IMR-90 (cell line): ENCODE measurements around the gene GRID1. TPM values are rescaled to one million over a fixed set of nuclear protein-coding genes. Genes with fewer than 3 reads are reported as not detected.

Experiments used
- ATAC-seq: fragments of 200-7000 bp; cut with Tn5 transposase; 2 replicates; pipeline ENCODE4 v1.9.1; 2020; ENCODE audit warnings: low read depth, mild to moderate bottlenecking, moderate library complexity
- BruUV-seq: library from RNA; stranded (reverse); fragments of 400-500 nt; replicated peaks from 2 replicates; lab custom pipeline; 2021; lab: Mats Ljungman, UMichigan
- CTCF ChIA-PET: fragments of 300-600 bp; formaldehyde crosslinking; extraction: SDS; loops from one replicate; lab custom pipeline; 2021; ENCODE audit warnings: antibody characterized with exemption; lab: Yijun Ruan, JAX
- POLR2A ChIA-PET: fragments of 300-600 bp; sonication (Branson Sonifier 250); formaldehyde crosslinking; loops from one replicate; lab custom pipeline; 2022; ENCODE audit warnings: antibody characterized with exemption; ENCODE audit not compliant: unreplicated experiment; lab: Charles Lee
- DNase-seq: peaks from one replicate; pipeline ENCODE4 v3.0.0; 2013
- H2AFZ ChIP-seq: replicated peaks from 2 replicates; pipeline ENCODE3; 2013; ENCODE audit warnings: low read length, mild to moderate bottlenecking; ENCODE audit not compliant: poor library complexity
- H2AK5ac ChIP-seq: 2 replicates; pipeline ENCODE4 v1.6.1; 2013; ENCODE audit warnings: low read depth, low read length, inconsistent platforms
- H2AK9ac ChIP-seq: replicated peaks from 2 replicates; pipeline ENCODE3; 2013; ENCODE audit warnings: mild to moderate bottlenecking, low read depth, low read length, moderate library complexity; ENCODE audit not compliant: poor library complexity
- H2BK120ac ChIP-seq: 2 replicates; pipeline ENCODE4 v1.6.1; 2013; ENCODE audit warnings: low read depth, low read length, inconsistent platforms
- H2BK15ac ChIP-seq: 3 replicates; pipeline ENCODE4 v1.6.1; 2013; ENCODE audit warnings: low read depth, low read length, inconsistent platforms
- H2BK20ac ChIP-seq: 2 replicates; pipeline ENCODE4 v1.6.1; 2013; ENCODE audit warnings: low read depth, mild to moderate bottlenecking, inconsistent platforms, low read length, moderate library complexity
- H2BK5ac ChIP-seq: 2 replicates; pipeline ENCODE4 v1.6.1; 2013; ENCODE audit warnings: mild to moderate bottlenecking, low read depth, low read length, inconsistent platforms; ENCODE audit not compliant: poor library complexity, severe bottlenecking
- H3K14ac ChIP-seq: replicated peaks from 2 replicates; pipeline ENCODE4 v1.6.1; 2013; ENCODE audit warnings: low read depth, low read length, inconsistent platforms
- H3K18ac ChIP-seq: 2 replicates; pipeline ENCODE4 v1.6.1; 2013; ENCODE audit warnings: low read depth, low read length, control low read depth
- H3K23ac ChIP-seq: 2 replicates; pipeline ENCODE4 v1.6.1; 2013; ENCODE audit warnings: low read depth, low read length, inconsistent platforms
- H3K27ac ChIP-seq: 2 replicates; pipeline ENCODE4 v1.5.1; 2013; ENCODE audit warnings: mild to moderate bottlenecking, control low read depth, low read length; ENCODE audit not compliant: insufficient read depth
- H3K27me3 ChIP-seq: 2 replicates; pipeline ENCODE4 v1.6.1; 2013; ENCODE audit warnings: low read length; ENCODE audit not compliant: control insufficient read depth, insufficient read depth
- H3K36me3 ChIP-seq: 2 replicates; pipeline ENCODE4 v1.6.1; 2013; ENCODE audit warnings: low read length, mixed read lengths; ENCODE audit not compliant: control insufficient read depth, insufficient read depth
- H3K4ac ChIP-seq: 2 replicates; pipeline ENCODE4 v1.6.1; 2013; ENCODE audit warnings: low read depth, low read length, inconsistent platforms
- H3K4me1 ChIP-seq: 2 replicates; pipeline ENCODE4 v1.6.1; 2013; ENCODE audit warnings: low read length, mixed read lengths; ENCODE audit not compliant: control insufficient read depth, insufficient read depth
- H3K4me2 ChIP-seq: 2 replicates; pipeline ENCODE4 v1.6.1; 2013; ENCODE audit warnings: low read depth, mild to moderate bottlenecking, control low read depth, low read length, moderate library complexity
- H3K4me3 ChIP-seq: 2 replicates; pipeline ENCODE4 v1.5.1; 2013; ENCODE audit warnings: low read depth, mild to moderate bottlenecking, control low read depth, low read length, moderate library complexity; ENCODE audit not compliant: insufficient read depth
- H3K56ac ChIP-seq: 2 replicates; pipeline ENCODE4 v1.6.1; 2013; ENCODE audit warnings: low read length, inconsistent platforms; ENCODE audit not compliant: insufficient read depth; ENCODE audit errors: extremely low read depth
- H3K79me1 ChIP-seq, 2 experiments: 2 replicates each; pipeline ENCODE4 v1.6.1; 2013; ENCODE audit warnings: low read length in 2 of 2, inconsistent platforms in 1 of 2, low read depth in 1 of 2
- H3K9ac ChIP-seq: 2 replicates; pipeline ENCODE4 v1.6.1; 2013; ENCODE audit warnings: low read depth, low read length, control low read depth
- H3K9me1 ChIP-seq: 2 replicates; pipeline ENCODE4 v1.6.1; 2013; ENCODE audit warnings: low read length, inconsistent platforms; ENCODE audit not compliant: insufficient read depth
- H3K9me3 ChIP-seq: 2 replicates; pipeline ENCODE4 v1.6.1; 2013; ENCODE audit warnings: low read length; ENCODE audit not compliant: control insufficient read depth, insufficient read depth
- H4K20me1 ChIP-seq: 2 replicates; pipeline ENCODE4 v1.6.1; 2013; ENCODE audit warnings: low read length, inconsistent platforms; ENCODE audit not compliant: insufficient read depth
- H4K5ac ChIP-seq: 2 replicates; pipeline ENCODE4 v1.6.1; 2013; ENCODE audit warnings: mild to moderate bottlenecking, low read depth, low read length, control low read depth
- H4K8ac ChIP-seq, 2 experiments: 2 replicates each; pipeline ENCODE4 v1.6.1; 2013; ENCODE audit warnings: low read depth in 2 of 2, low read length in 2 of 2, control low read depth in 1 of 2, inconsistent platforms in 1 of 2
- H4K91ac ChIP-seq: 2 replicates; pipeline ENCODE4 v1.6.1; 2013; ENCODE audit warnings: low read depth, low read length, inconsistent platforms; ENCODE audit not compliant: insufficient read depth
- BHLHE40 ChIP-seq: fragments of 150-350 bp; IDR thresholded peaks from 2 replicates; pipeline ENCODE4 v1.6.1; 2016; ENCODE audit warnings: mild to moderate bottlenecking, low read depth, low read length
- CEBPB ChIP-seq: IDR thresholded peaks from 2 replicates; pipeline ENCODE4 v1.6.1; 2012; ENCODE audit warnings: low read depth, low read length, improper control_type of control experiment
- CHD1 ChIP-seq: IDR thresholded peaks from 2 replicates; pipeline ENCODE4 v1.6.1; 2012; ENCODE audit warnings: low read depth, low read length, improper control_type of control experiment
- ELK1 ChIP-seq: fragments of 150-350 bp; IDR thresholded peaks from 2 replicates; pipeline ENCODE4 v1.6.1; 2016; ENCODE audit warnings: low read depth, mild to moderate bottlenecking, low read length, moderate library complexity, borderline replicate concordance
- FOS ChIP-seq: fragments of 150-350 bp; IDR thresholded peaks from 2 replicates; pipeline ENCODE4 v1.6.1; 2016; ENCODE audit warnings: low read depth, low read length
- MAFK ChIP-seq: IDR thresholded peaks from 2 replicates; pipeline ENCODE4 v1.6.1; 2012; ENCODE audit warnings: low read depth, low read length, improper control_type of control experiment
- MAZ ChIP-seq: IDR thresholded peaks from 2 replicates; pipeline ENCODE4 v1.6.1; 2012; ENCODE audit warnings: low read depth, mild to moderate bottlenecking, low read length, improper control_type of control experiment, moderate library complexity, borderline replicate concordance
- MXI1 ChIP-seq: IDR thresholded peaks from 2 replicates; pipeline ENCODE4 v1.6.1; 2012; ENCODE audit warnings: low read depth, mild to moderate bottlenecking, low read length, moderate library complexity, borderline replicate concordance
- NFE2L2 ChIP-seq: fragments of 150-350 bp; IDR thresholded peaks from 2 replicates; pipeline ENCODE4 v1.6.1; 2016; ENCODE audit warnings: low read depth, mild to moderate bottlenecking, low read length
- POLR2A ChIP-seq: IDR thresholded peaks from 2 replicates; pipeline ENCODE4 v1.6.1; 2012; ENCODE audit warnings: mild to moderate bottlenecking, low read depth, low read length
- RAD21 ChIP-seq: IDR thresholded peaks from 2 replicates; pipeline ENCODE4 v1.6.1; 2012; ENCODE audit warnings: low read length, improper control_type of control experiment
- RCOR1 ChIP-seq: IDR thresholded peaks from 2 replicates; pipeline ENCODE4 v1.6.1; 2012; ENCODE audit warnings: mild to moderate bottlenecking, low read length, improper control_type of control experiment; ENCODE audit not compliant: insufficient replicate concordance
- RFX5 ChIP-seq: IDR thresholded peaks from 2 replicates; pipeline ENCODE4 v1.8.0; 2012; ENCODE audit warnings: low read depth, mild to moderate bottlenecking, low read length, moderate library complexity
- SMC3 ChIP-seq: fragments of 150-350 bp; IDR thresholded peaks from 2 replicates; pipeline ENCODE4 v1.6.1; 2016; ENCODE audit warnings: low read depth, mild to moderate bottlenecking, antibody characterized with exemption, low read length, moderate library complexity
- USF2 ChIP-seq: fragments of 150-350 bp; IDR thresholded peaks from 2 replicates; pipeline ENCODE4 v1.6.1; 2017; ENCODE audit warnings: mild to moderate bottlenecking, antibody characterized with exemption, low read length, low read depth
- WGBS, 2 experiments: methylation state at CpG; one replicate each; pipeline versions ENCODE4 v1.1.5 to v1.1.7; 2013; ENCODE audit warnings: missing lambda C conversion rate in 2 of 2; ENCODE audit not compliant: insufficient read length in 1 of 2; ENCODE audit errors: extremely low coverage in 2 of 2; 5-methylcytosine and 5-hydroxymethylcytosine counted together
- dilution Hi-C: fragments of 300-500 bp; cut with HindIII; formaldehyde crosslinking; loops from one replicate; pipeline ENCODE4 v1.14.3; 2018; ENCODE audit warnings: low sequenced_read_pairs; ENCODE audit not compliant: unreplicated experiment
- in situ Hi-C: fragments of 300-500 bp; cut with MboI; formaldehyde crosslinking; loops from 3 replicates; pipeline ENCODE4 v1.14.3; 2019; ENCODE audit warnings: low sequenced_read_pairs, inconsistent platforms, mixed read lengths
- intact Hi-C: fragments of 100-400 bp; cut with micrococcal nuclease; formaldehyde crosslinking; loops from 2 replicates; pipeline ENCODE4 v1.10.0; 2022
- polyA plus RNA-seq, 3 experiments: library from polyadenylated mRNA; depleted of rRNA; stranded (reverse); fragments of >200 nt; gene quantifications; 2 replicates each; pipeline ENCODE4 v1.2.3, GENCODE V29; 2012; ENCODE audit warnings: low replicate concordance in 1 of 3
- total RNA-seq: library from RNA; depleted of rRNA; stranded (reverse); fragments of >200 nt; gene quantifications from 2 replicates; pipeline ENCODE4 v1.2.3, GENCODE V29; 2012
- TF ChIP-seq, protein P1 (sequence below): conservative IDR thresholded peaks from 2 replicates; pipeline ENCODE4 v1.5.1; 2012; ENCODE audit warnings: mild to moderate bottlenecking, low read depth, low read length, improper control_type of control experiment

GRID1 gene
- total and polyA plus RNA-seq, 2 of the 4 experiments (the other 2 are of a cell fraction), result not detected

GRCh38 chr10:86163522-86164173 lies 202.9 kb downstream of the GRID1 start:
- no peak overlapping the region for H2BK120ac ChIP-seq
- H3K14ac ChIP-seq, result no peak overlapping the region
- H3K9ac ChIP-seq, result no peak overlapping the region
- POLR2A ChIA-PET, result no interaction called here
- 30% methylated on average over 5 of the region's 13 CpGs; no CpG with 5 or more reads in 1 of the 2 experiments for WGBS, 2 experiments
- ATAC-seq (no peak), DNase-seq (no peak)
- H3K4me2 ChIP-seq, result no peak overlapping the region
- H4K8ac ChIP-seq, result no peak overlapping the region
- no peak overlapping the region for H2BK5ac ChIP-seq
- no peak overlapping the region for H3K18ac ChIP-seq
- H4K20me1 ChIP-seq, result no peaks in the 10 kb centered on the region
- in situ Hi-C loops, result no loop called here
- no peak overlapping the region for H2BK15ac ChIP-seq
- TF ChIP-seq USF2 (no peak), CEBPB (no peak), MAFK (no peak), POLR2A (no peak), SMC3 (no peak), BHLHE40 (no peak), RAD21 (no peak), MXI1 (no peak), ELK1 (no peak), FOS (no peak), NFE2L2 (no peak), MAZ (no peak), CHD1 (no peak), RFX5 (no peak), RCOR1 (no peak)
- TF ChIP-seq, protein P1, sequence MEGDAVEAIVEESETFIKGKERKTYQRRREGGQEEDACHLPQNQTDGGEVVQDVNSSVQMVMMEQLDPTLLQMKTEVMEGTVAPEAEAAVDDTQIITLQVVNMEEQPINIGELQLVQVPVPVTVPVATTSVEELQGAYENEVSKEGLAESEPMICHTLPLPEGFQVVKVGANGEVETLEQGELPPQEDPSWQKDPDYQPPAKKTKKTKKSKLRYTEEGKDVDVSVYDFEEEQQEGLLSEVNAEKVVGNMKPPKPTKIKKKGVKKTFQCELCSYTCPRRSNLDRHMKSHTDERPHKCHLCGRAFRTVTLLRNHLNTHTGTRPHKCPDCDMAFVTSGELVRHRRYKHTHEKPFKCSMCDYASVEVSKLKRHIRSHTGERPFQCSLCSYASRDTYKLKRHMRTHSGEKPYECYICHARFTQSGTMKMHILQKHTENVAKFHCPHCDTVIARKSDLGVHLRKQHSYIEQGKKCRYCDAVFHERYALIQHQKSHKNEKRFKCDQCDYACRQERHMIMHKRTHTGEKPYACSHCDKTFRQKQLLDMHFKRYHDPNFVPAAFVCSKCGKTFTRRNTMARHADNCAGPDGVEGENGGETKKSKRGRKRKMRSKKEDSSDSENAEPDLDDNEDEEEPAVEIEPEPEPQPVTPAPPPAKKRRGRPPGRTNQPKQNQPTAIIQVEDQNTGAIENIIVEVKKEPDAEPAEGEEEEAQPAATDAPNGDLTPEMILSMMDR, result no peak
- no peak overlapping the region for H3K23ac ChIP-seq
- no peaks in the 10 kb centered on the region for H3K4me1 ChIP-seq
- H2AFZ ChIP-seq, result no peak overlapping the region
- H2AK9ac ChIP-seq, result no peak overlapping the region
- H3K4ac ChIP-seq, result no peak overlapping the region
- no peaks in the 10 kb centered on the region for H3K36me3 ChIP-seq
- H3K27me3 ChIP-seq, result no peaks in the 10 kb centered on the region
- no peaks in the 10 kb centered on the region for H3K79me1 ChIP-seq
- no peak overlapping the region for H3K27ac ChIP-seq
- H3K9me3 ChIP-seq, result no peaks in the 10 kb centered on the region
- no peaks in the 10 kb centered on the region for H3K9me1 ChIP-seq
- no peak overlapping the region for H3K56ac ChIP-seq
- H2AK5ac ChIP-seq, result no peak overlapping the region
- H2BK20ac ChIP-seq, result no peak overlapping the region
- H4K91ac ChIP-seq, result no peak overlapping the region
- no peak overlapping the region for H3K4me3 ChIP-seq
- no TSS peak for BruUV-seq
- H4K5ac ChIP-seq, result no peak overlapping the region
- intact Hi-C loops, result no loop called here
- dilution Hi-C loops, result no loop called here
- CTCF ChIA-PET, result no interaction called here
